Measurements from ENCODE around the gene LILRA5. TPM values are rescaled to one million over a fixed set of nuclear protein-coding genes. Genes with fewer than 3 reads are reported as not detected.

LILRA5 gene

DNA sequence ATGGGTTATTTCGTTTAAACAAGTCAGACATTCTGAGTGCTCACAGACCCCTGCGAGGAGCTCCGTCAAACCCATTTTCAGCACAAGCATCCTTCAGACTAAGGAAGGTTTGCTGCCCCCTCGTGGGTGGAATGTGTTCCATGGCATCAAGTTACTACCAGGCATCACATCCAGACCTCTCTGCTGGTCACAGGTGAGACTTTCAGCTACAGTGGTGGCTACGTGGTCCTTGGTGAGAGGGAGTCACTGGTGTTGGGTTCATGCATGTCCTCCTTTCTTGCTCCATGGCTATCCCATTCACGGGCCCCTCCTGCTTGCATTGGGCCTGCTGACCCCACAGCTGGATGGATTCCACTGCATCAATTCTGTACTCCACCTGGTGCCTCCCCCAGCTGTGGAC lies 46.8 kb downstream of the LILRA5 start:
- Histone ChIP-seq H3K4me1 (ENCODE audit: control insufficient read depth, insufficient read depth, low read length) (no peaks in the 10 kb centered on the region), H3K36me3 (ENCODE audit: insufficient read depth, low read length) (no peaks in the 10 kb centered on the region), H3K9ac (ENCODE audit: low read depth, low read length) (no peak overlapping the region), H3K9me3 (replicated peaks; ENCODE audit: low read length) (no peaks in the 10 kb centered on the region), H3K27me3 (ENCODE audit: control insufficient read depth, insufficient read depth, low read length) (no peaks in the 10 kb centered on the region), H3K4me2 (ENCODE audit: low read length) (no peak overlapping the region), H3K4me3 (ENCODE audit: low read length) (no peak overlapping the region)

DNA sequence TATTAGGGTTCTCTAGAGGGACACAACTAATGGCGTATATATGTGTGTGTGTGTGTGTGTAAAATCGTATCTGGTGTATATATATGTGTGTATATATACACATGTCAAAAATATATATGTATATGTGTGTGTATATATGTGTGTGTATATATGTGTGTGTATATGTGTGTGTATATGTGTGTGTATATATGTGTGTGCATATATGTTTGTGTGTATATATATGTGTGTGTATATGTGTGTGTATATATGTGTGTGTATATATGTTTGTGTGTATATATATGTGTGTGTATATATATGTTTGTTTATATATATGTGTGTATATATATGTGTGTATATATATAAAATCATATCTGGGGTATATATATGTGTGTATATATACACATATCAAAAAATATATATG lies 50.5 kb downstream of the LILRA5 start:
- H3K4me1 ChIP-seq (ENCODE audit: control insufficient read depth, insufficient read depth, low read length) = no peaks in the 10 kb centered on the region

DNA sequence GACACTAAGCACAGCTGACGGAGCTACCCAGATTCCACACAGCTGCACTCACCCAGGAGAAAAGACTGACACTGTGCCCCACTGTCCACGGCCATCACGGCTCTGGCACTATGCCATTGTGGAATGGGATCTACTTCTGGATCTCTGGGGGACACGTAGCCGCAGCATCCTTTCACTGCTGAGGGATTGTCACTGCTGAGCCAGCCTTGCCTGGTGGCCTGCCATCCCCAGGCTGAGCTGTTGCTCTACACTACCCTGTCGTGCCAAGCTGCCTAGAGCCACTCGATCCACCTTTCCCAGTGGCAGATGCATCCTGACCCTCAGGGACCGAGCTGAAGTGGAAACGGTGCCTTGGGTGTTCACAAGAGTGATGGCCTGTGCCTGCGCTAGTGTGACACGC lies 50.9 kb downstream of the LILRA5 start:
- Histone ChIP-seq H3K36me3 (ENCODE audit: insufficient read depth, low read length) (no peaks in the 10 kb centered on the region), H3K27me3 (ENCODE audit: control insufficient read depth, insufficient read depth, low read length) (peaks cover 8% of the 10 kb centered on the region), H3K4me1 (ENCODE audit: control insufficient read depth, insufficient read depth, low read length) (no peaks in the 10 kb centered on the region), H3K4me3 (ENCODE audit: low read length) (no peak overlapping the region), H3K4me2 (ENCODE audit: low read length) (no peak overlapping the region), H3K9me3 (replicated peaks; ENCODE audit: low read length) (no peaks in the 10 kb centered on the region), H3K9ac (ENCODE audit: low read depth, low read length) (no peak overlapping the region)

More for the DNA sequence above, 50.5 kb downstream of the LILRA5 start:
- Histone ChIP-seq H3K4me3 (ENCODE audit: low read length) (no peak overlapping the region), H3K9ac (ENCODE audit: low read depth, low read length) (no peak overlapping the region), H3K9me3 (replicated peaks; ENCODE audit: low read length) (no peaks in the 10 kb centered on the region), H3K27me3 (ENCODE audit: control insufficient read depth, insufficient read depth, low read length) (peaks cover 4% of the 10 kb centered on the region), H3K4me2 (ENCODE audit: low read length) (no peak overlapping the region), H3K36me3 (ENCODE audit: insufficient read depth, low read length) (no peaks in the 10 kb centered on the region)

DNA sequence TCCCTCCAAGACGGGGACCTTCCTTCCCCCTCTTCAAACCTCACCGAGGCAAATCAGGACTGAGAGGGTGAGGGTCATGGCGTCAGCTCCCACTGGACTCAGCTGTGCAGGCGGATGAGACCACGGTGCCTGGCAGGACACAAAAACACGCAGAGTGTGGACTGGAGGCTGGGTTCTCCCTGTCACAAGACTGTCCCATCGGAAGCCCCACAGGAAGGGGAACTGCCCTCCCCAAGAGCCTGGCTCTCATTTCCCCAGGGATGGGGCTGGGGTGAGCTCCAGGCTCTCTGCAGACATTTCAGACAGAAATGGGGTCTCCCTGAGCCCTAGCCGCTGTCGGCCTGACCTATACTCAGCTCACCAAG lies 55.9 kb downstream of the LILRA5 start, which contains the start of gene LILRB5:
TSS of gene LILRB5 (minus strand) at position 158 of the 365 bp plus-strand sequence. CDS start at position 78, 80 bp downstream.
- H3K4me3 ChIP-seq (ENCODE audit: low read length) = no peak within 1 kb of the TSS
- no peaks in the 10 kb centered on the region for H3K9me3 ChIP-seq (replicated peaks; ENCODE audit: low read length)
- H3K4me1 ChIP-seq (ENCODE audit: control insufficient read depth, insufficient read depth, low read length) = no peaks in the 10 kb centered on the region
- H3K9ac ChIP-seq (ENCODE audit: low read depth, low read length) = no peak within 1 kb of the TSS
- no peaks in the 10 kb centered on the region for H3K36me3 ChIP-seq (ENCODE audit: insufficient read depth, low read length)
- H3K4me2 ChIP-seq (ENCODE audit: low read length) = no peak within 1 kb of the TSS
- peaks cover 19% of the 10 kb centered on the region for H3K27me3 ChIP-seq (ENCODE audit: control insufficient read depth, insufficient read depth, low read length)

Small RNA genes lying within 50 kb of the gene (small RNA-seq; reads per million reads assigned to genes)
- gene AC245884.12 (not detected), gene MIR4752 (not detected), gene RNU6-1307P (not detected)

All from skeletal muscle satellite cell (primary cell).